Keratinocyte (primary cell): ENCODE data around the gene CNTROB. TPM values are rescaled to one million over a fixed set of nuclear protein-coding genes. Genes with fewer than 3 reads are reported as not detected.

Experiments
- DNase-seq: peaks from one replicate; pipeline ENCODE4 v3.0.0-alpha.2; 2011; ENCODE audit warnings: low read depth, missing footprints, low spot score
- FAIRE-seq: peaks from 2 replicates; lab custom pipeline; 2011; peaks lifted over from hg19 to GRCh38; lab: Jason Lieb, UNC
- H2AFZ ChIP-seq: 2 replicates; pipeline ENCODE4 v1.6.0; 2012; ENCODE audit warnings: low read length, control low read depth, inconsistent platforms; ENCODE audit not compliant: control insufficient read depth
- H3K27ac ChIP-seq: 2 replicates; pipeline ENCODE4 v1.5.1; 2011; ENCODE audit warnings: low read length; ENCODE audit not compliant: control insufficient read depth, insufficient read depth
- H3K27me3 ChIP-seq: 3 replicates; pipeline ENCODE4 v1.6.0; 2011; ENCODE audit warnings: low read length; ENCODE audit not compliant: control insufficient read depth, insufficient read depth; ENCODE audit errors: extremely low read depth
- H3K36me3 ChIP-seq, 2 experiments: 2 replicates in 1 of 2; 3 replicates in 1 of 2; pipeline ENCODE4 v1.5.1; 2011; ENCODE audit warnings: low read length in 2 of 2, mild to moderate bottlenecking in 1 of 2; ENCODE audit not compliant: control insufficient read depth in 2 of 2, insufficient read depth in 2 of 2; ENCODE audit errors: extremely low read depth in 1 of 2
- H3K4me1 ChIP-seq: 3 replicates; pipeline ENCODE4 v1.5.1; 2011; ENCODE audit warnings: low read length; ENCODE audit not compliant: control insufficient read depth, insufficient read depth; ENCODE audit errors: extremely low read depth
- H3K4me2 ChIP-seq: 3 replicates; pipeline ENCODE4 v1.6.0; 2011; ENCODE audit warnings: low read depth, low read length; ENCODE audit not compliant: control insufficient read depth, insufficient read depth; ENCODE audit errors: extremely low read depth
- H3K4me3 ChIP-seq, 3 experiments: fragments of 200-600 bp in 1 of 3; sonication (generic) in 1 of 3; 2 replicates in 2 of 3; 3 replicates in 1 of 3; pipeline ENCODE4 v1.5.1; 2011 to 2016; ENCODE audit warnings: low read length in 3 of 3, mild to moderate bottlenecking in 3 of 3, control low read depth in 2 of 3, inconsistent platforms in 1 of 3, low read depth in 1 of 3, mixed read lengths in 1 of 3, mixed run types in 1 of 3, moderate library complexity in 1 of 3; ENCODE audit not compliant: control insufficient read depth in 2 of 3, insufficient read depth in 2 of 3; ENCODE audit errors: extremely low read depth in 1 of 3
- H3K79me2 ChIP-seq: 2 replicates; pipeline ENCODE4 v1.6.0; 2012; ENCODE audit warnings: low read length; ENCODE audit not compliant: control insufficient read depth, insufficient read depth
- H3K9ac ChIP-seq: 3 replicates; pipeline ENCODE4 v1.6.0; 2011; ENCODE audit warnings: low read length; ENCODE audit not compliant: control insufficient read depth, insufficient read depth; ENCODE audit errors: extremely low read depth
- H3K9me1 ChIP-seq: 3 replicates; pipeline ENCODE4 v1.6.0; 2011; ENCODE audit warnings: low read length; ENCODE audit not compliant: control insufficient read depth, insufficient read depth; ENCODE audit errors: extremely low read depth
- H3K9me3 ChIP-seq: 2 replicates; pipeline ENCODE4 v1.5.1; 2012; ENCODE audit warnings: low read depth, low read length; ENCODE audit not compliant: control insufficient read depth
- H4K20me1 ChIP-seq: 3 replicates; pipeline ENCODE4 v1.6.0; 2011; ENCODE audit warnings: low read length; ENCODE audit not compliant: control insufficient read depth, insufficient read depth; ENCODE audit errors: extremely low read depth
- EZH2 ChIP-seq: IDR thresholded peaks from one replicate; pipeline ENCODE4 v1.6.1; 2012; ENCODE audit warnings: inconsistent platforms, mild to moderate bottlenecking, low read length, moderate library complexity
- dilution Hi-C: fragments of 300-500 bp; cut with MboI; formaldehyde crosslinking; loops from one replicate; pipeline ENCODE4 v1.7.0; 2020; ENCODE audit warnings: low sequenced_read_pairs; ENCODE audit not compliant: extremely low pct_ligation_motif_present
- polyA plus RNA-seq, 5 experiments: library from polyadenylated mRNA; depleted of rRNA in 3 of 5; stranded (reverse) in 3 of 5; stranded (forward) in 1 of 5; unstranded in 1 of 5; fragments of >200 nt; gene quantifications; 1 replicate in 1 of 5; 2 replicates in 3 of 5; 3 replicates in 1 of 5; pipeline versions ENCODE4 v1.2.1 to v1.2.3, GENCODE V29; 2011 to 2012; ENCODE audit warnings: missing spikeins in 2 of 5, low read depth in 1 of 5, low replicate concordance in 1 of 5
- TF ChIP-seq, protein P1 (sequence below), 3 experiments: IDR thresholded peaks in 1 of 3; conservative IDR thresholded peaks in 1 of 3; optimal IDR thresholded peaks in 1 of 3; 2 replicates in 2 of 3; 3 replicates in 1 of 3; pipeline versions ENCODE3 to v1.5.1; 2011; ENCODE audit warnings: low read length in 3 of 3, mild to moderate bottlenecking in 3 of 3, moderate library complexity in 2 of 3, control low read depth in 1 of 3, inconsistent platforms in 1 of 3; ENCODE audit not compliant: insufficient read depth in 2 of 3; ENCODE audit errors: extremely low read depth in 1 of 3

The CNTROB gene
- polyA plus RNA-seq, 1 donor (not counting 4 experiments of a cell fraction or from before 2014, with no cell fraction given) = 17.4 TPM

DNA sequence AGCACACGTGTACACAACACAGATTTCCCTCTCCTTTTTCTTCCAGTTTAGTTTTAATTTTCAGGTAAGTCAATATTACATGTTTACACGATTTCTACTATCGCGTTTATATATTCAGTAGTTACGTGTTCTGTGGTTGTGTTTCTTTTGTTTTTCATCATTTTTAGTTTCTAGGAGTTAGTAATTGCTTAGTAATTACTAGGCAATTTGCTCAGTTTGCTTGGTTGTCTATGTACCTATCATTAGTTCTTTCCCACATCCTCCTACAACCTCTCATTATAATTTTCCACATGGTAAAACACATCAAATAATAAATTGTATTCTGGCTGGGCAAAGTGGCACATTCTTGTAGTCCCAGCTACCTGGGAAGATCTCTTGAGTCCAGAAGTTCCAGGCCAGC, 45.8 kb downstream of the CNTROB start:
- Histone ChIP-seq H3K9me3 (peaks cover 3% of the 10 kb centered on the region), H4K20me1 (no peaks in the 10 kb centered on the region), H3K4me2 (no peak overlapping the region), H3K9me1 (no peaks in the 10 kb centered on the region), H3K9ac (no peak overlapping the region), H3K36me3 (no peaks in the 10 kb centered on the region), H3K4me1 (peaks cover 13% of the 10 kb centered on the region), H3K4me3 (no peak overlapping the region), H3K27me3 (no peaks in the 10 kb centered on the region), H3K79me2 (no peaks in the 10 kb centered on the region), H3K27ac (no peak overlapping the region), H2AFZ (no peak overlapping the region)
- dilution Hi-C loops = no loop called here
- FAIRE-seq (no peak), DNase-seq (no peak)
- no peak for TF ChIP-seq EZH2
- TF ChIP-seq, protein P1, sequence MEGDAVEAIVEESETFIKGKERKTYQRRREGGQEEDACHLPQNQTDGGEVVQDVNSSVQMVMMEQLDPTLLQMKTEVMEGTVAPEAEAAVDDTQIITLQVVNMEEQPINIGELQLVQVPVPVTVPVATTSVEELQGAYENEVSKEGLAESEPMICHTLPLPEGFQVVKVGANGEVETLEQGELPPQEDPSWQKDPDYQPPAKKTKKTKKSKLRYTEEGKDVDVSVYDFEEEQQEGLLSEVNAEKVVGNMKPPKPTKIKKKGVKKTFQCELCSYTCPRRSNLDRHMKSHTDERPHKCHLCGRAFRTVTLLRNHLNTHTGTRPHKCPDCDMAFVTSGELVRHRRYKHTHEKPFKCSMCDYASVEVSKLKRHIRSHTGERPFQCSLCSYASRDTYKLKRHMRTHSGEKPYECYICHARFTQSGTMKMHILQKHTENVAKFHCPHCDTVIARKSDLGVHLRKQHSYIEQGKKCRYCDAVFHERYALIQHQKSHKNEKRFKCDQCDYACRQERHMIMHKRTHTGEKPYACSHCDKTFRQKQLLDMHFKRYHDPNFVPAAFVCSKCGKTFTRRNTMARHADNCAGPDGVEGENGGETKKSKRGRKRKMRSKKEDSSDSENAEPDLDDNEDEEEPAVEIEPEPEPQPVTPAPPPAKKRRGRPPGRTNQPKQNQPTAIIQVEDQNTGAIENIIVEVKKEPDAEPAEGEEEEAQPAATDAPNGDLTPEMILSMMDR (optimal IDR thresholded peaks at IDR 0.05 in 1 of 3, IDR thresholded peaks at IDR 0.05 in 1 of 3, conservative IDR thresholded peaks at IDR 0.05 in 1 of 3; ENCODE audit: extremely low read depth in 1 of 3, insufficient read depth in 2 of 3, low read length in 3 of 3) = no peak

DNA sequence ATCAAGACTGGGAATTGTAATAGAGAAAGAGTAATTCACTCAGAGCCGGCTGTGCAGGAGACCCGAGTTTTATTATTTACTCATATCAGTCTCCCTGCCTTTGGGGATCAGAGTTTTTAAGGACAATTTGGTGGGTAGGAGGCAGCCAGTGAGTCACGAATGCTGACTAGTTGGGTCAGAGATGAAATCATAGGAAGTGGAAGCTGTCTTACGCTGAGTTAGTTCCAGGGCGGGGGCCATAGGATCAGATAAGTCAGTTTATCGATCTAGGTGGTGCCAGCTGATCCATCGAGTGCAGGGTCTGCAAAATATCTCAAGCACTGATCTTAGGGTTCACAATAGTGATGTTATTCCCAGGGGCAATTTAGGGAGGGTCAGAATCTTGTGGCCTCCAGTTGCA, 50.2 kb downstream of the CNTROB start:
- Histone ChIP-seq H3K4me3 (no peak overlapping the region), H3K9me3 (no peaks in the 10 kb centered on the region), H3K27ac (peak overlapping the region; percentile 10), H3K4me1 (peaks cover 13% of the 10 kb centered on the region), H3K27me3 (no peaks in the 10 kb centered on the region), H3K9me1 (no peaks in the 10 kb centered on the region), H3K4me2 (peak overlapping the region; percentile 52), H3K9ac (no peak overlapping the region), H4K20me1 (no peaks in the 10 kb centered on the region), H3K36me3 (no peaks in the 10 kb centered on the region), H3K79me2 (no peaks in the 10 kb centered on the region), H2AFZ (peak overlapping the region; percentile 48)
- TF ChIP-seq, protein P1 (optimal IDR thresholded peaks at IDR 0.05 in 1 of 3, IDR thresholded peaks at IDR 0.05 in 1 of 3, conservative IDR thresholded peaks at IDR 0.05 in 1 of 3; ENCODE audit: extremely low read depth in 1 of 3, insufficient read depth in 2 of 3, low read length in 3 of 3) = no peak
- TF ChIP-seq EZH2 = no peak
- dilution Hi-C loops = no loop called here
- no peak for DNase-seq
- peak; percentile 87 for FAIRE-seq
